Heart right ventricle (tissue), 16 donors: ENCODE results near the gene AMOTL2. TPM values are rescaled to one million over a fixed set of nuclear protein-coding genes. Genes with fewer than 3 reads are reported as not detected.

Source experiments
- ATAC-seq, 8 donors: fragments of 200-7000 bp; cut with Tn5 transposase; one replicate each; pipeline ENCODE4 v1.9.1; 2020; ENCODE audit warnings: mild to moderate bottlenecking in 8 of 8, moderate library complexity in 8 of 8, moderate number of reproducible peaks in 1 of 8
- DNase-seq, 2 donors: peaks; one replicate each; pipeline ENCODE4 v3.0.0-alpha.2; 2020
- H3K27ac ChIP-seq, 10 donors: fragments of 200-600 bp; sonication (generic) in 2 of 10; one replicate each; pipeline versions ENCODE4 v1.5.0 to v1.8.0; 2020 to 2022; ENCODE audit warnings: mild to moderate bottlenecking in 3 of 10
- H3K27me3 ChIP-seq, 7 donors: fragments of 200-600 bp; one replicate each; pipeline ENCODE4 v1.8.0; 2021 to 2022; ENCODE audit warnings: mild to moderate bottlenecking in 2 of 7
- H3K36me3 ChIP-seq, 9 donors: fragments of 200-600 bp; sonication (generic) in 1 of 9; one replicate each; pipeline versions ENCODE4 v1.5.0 to v1.8.0; 2020 to 2022; ENCODE audit warnings: mild to moderate bottlenecking in 2 of 9
- H3K4me1 ChIP-seq, 9 donors: fragments of 200-600 bp; sonication (generic) in 1 of 9; one replicate each; pipeline versions ENCODE4 v1.5.0 to v1.8.0; 2020 to 2022; ENCODE audit warnings: mild to moderate bottlenecking in 4 of 9
- H3K4me3 ChIP-seq, 10 donors: fragments of 200-600 bp; sonication (generic) in 2 of 10; one replicate each; pipeline versions ENCODE4 v1.5.0 to v1.8.0; 2020 to 2022; ENCODE audit warnings: mild to moderate bottlenecking in 7 of 10, moderate library complexity in 2 of 10
- H3K9me3 ChIP-seq, 11 donors: fragments of 200-600 bp in 10 of 11; sonication (generic) in 2 of 11; one replicate each; pipeline versions ENCODE4 v1.5.0 to v1.8.0; 2013 to 2022; ENCODE audit warnings: mild to moderate bottlenecking in 2 of 11, control low read depth in 1 of 11, moderate library complexity in 1 of 11
- WGBS, 2 donors: extraction: QIAGEN DNeasy Blood & Tissue Kit; methylation state at CpG; one replicate each; pipeline ENCODE4 v1.1.7; 2013; ENCODE audit warnings: inconsistent platforms in 1 of 2; 5-methylcytosine and 5-hydroxymethylcytosine counted together
- intact Hi-C, 10 donors: fragments of 100-400 bp; cut with DNase I; formaldehyde crosslinking; loops; one replicate each; pipeline versions ENCODE4 v1.11.1 to v1.14.2; 2022
- polyA plus RNA-seq, 2 donors: library from polyadenylated mRNA; stranded (reverse); fragments of 200-250 nt; gene quantifications; one replicate each; pipeline ENCODE4 v1.2.3, GENCODE V29; 2013
- total RNA-seq, 10 donors: library from RNA; stranded (reverse); fragmentation: NEBNext Ultra II Directional in 3 of 10; extraction: Animal tissue kit (Norgen Biotek cat#: 25700) in 3 of 10; gene quantifications; one replicate each; pipeline versions ENCODE4 v1.2.1 to v1.2.4, GENCODE V29; 2021 to 2023
- TF ChIP-seq, protein P1 (sequence below), 9 donors: fragments of 200-600 bp; sonication (generic) in 2 of 9; IDR thresholded peaks; one replicate each; pipeline versions ENCODE4 v1.5.0 to v1.8.0; 2021 to 2022; ENCODE audit warnings: antibody characterized with exemption in 9 of 9, mild to moderate bottlenecking in 5 of 9, moderate library complexity in 1 of 9
- donor health status: Arrhythmogenic right ventricular cardiomyopathy.
- donor health status: ischemic (EF 13 %, LVEDD 7.1; RV severe dilation, severe dysfunction).
- donor health status: healthy with polysubstance abuse.
- donor health status: DM: no; HTN: yes; CAD: no.
- donor health status: DM: no; HTN: no; CAD: no.
- donor health status: ischemic (EF 25% LVEDD 6.9; RV normal size, moderate dysfunction).
- donor health status: ischemic (EF 25% LVEDD 5.7; RV mildly dilated, moderate dysfunction).
- donor health status: healthy.
- donor health status: DM: yes; HTN: yes; CAD: no.
- donor health status: Ischemic cardiomyopathy.
- donor health status: ischemic (EF 35%, LVEDD 5.7; RV mildly dilated, moderate dysfunction).
- donor health status: nonischemic (EF 11% LVEDD 7.7; RV severe dilation, severe dysfunction).
- donor health status: DM: yes; HTN: yes; CAD: no.
- donor health status: PGD.
- donor health status: ischemic (EF 29% LVEDD 5.4; RV normal size, mild dysfunction).
- donor health status: nonischemic (EF 23%, LVEDD 6.1; RV moderate dilation, normal function).

AMOTL2 gene
- total and polyA plus RNA-seq, 12 donors = 18.7 to 96.6 (median 54.1) TPM

DNA sequence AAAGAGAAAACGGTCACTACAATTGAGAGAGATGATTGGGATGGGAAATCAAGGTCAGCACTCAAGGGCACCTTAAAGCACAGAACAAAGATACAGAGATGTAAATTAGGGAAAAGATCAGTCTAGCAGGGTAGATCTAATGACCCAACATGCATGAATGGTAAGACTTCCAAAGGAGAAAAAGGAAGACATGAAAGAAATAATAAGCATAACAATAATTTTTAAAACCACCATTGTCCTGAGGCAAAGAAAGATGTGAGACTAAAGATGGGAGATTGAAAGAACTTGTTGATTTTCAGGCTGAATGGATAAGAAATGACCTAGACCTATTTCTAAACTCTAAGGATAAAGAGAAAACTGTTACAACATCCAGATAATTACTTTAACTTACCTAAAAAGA lies 34.8 kb upstream of the AMOTL2 start:
- Histone ChIP-seq H3K4me3 (no peak overlapping the region), H3K27me3 (peaks cover 0 to 44% (median 0%) of the 10 kb centered on the region in 7 donors), H3K27ac (no peak overlapping the region), H3K9me3 (no peaks in the 10 kb centered on the region), H3K36me3 (no peaks in the 10 kb centered on the region), H3K4me1 (peaks cover 4 to 20% (median 15%) of the 10 kb centered on the region in 9 donors)
- 71 to 76% methylated on average over 1 of the region's 1 CpG for WGBS, 2 donors
- TF ChIP-seq, protein P1, sequence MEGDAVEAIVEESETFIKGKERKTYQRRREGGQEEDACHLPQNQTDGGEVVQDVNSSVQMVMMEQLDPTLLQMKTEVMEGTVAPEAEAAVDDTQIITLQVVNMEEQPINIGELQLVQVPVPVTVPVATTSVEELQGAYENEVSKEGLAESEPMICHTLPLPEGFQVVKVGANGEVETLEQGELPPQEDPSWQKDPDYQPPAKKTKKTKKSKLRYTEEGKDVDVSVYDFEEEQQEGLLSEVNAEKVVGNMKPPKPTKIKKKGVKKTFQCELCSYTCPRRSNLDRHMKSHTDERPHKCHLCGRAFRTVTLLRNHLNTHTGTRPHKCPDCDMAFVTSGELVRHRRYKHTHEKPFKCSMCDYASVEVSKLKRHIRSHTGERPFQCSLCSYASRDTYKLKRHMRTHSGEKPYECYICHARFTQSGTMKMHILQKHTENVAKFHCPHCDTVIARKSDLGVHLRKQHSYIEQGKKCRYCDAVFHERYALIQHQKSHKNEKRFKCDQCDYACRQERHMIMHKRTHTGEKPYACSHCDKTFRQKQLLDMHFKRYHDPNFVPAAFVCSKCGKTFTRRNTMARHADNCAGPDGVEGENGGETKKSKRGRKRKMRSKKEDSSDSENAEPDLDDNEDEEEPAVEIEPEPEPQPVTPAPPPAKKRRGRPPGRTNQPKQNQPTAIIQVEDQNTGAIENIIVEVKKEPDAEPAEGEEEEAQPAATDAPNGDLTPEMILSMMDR (IDR thresholded peaks at IDR 0.05) = no peak
- no peak for ATAC-seq
- intact Hi-C loops = loop anchor here in 1 of 10 donors (5.0 kb wide), 1 partner anchor 38 kb away; no protein-coding TSS in a partner anchor
- no peak for DNase-seq

GRCh38 chr3:134407239-134407625 lies 33.0 kb upstream of the AMOTL2 start:
- DNase-seq = no peak
- Histone ChIP-seq H3K36me3 (no peaks in the 10 kb centered on the region), H3K4me3 (peak overlapping the region in 7 of 10 donors; percentile 46 to 59 (median 58)), H3K27ac (peak overlapping the region in 4 of 10 donors; percentile 16 to 51 (median 36)), H3K27me3 (peaks cover 0 to 44% (median 0%) of the 10 kb centered on the region in 7 donors), H3K9me3 (peaks cover 0 to 6% (median 0%) of the 10 kb centered on the region in 11 donors), H3K4me1 (peaks cover 4 to 20% (median 15%) of the 10 kb centered on the region in 9 donors)
- WGBS, 2 donors = 72 to 73% methylated on average over 6 of the region's 6 CpGs
- peak in 6 of 8 donors; percentile 14 to 34 (median 31) for ATAC-seq
- TF ChIP-seq, protein P1 (IDR thresholded peaks at IDR 0.05) = no peak
- intact Hi-C loops = loop anchor here in 1 of 10 donors (5.0 kb wide), 1 partner anchor 40 kb away; no protein-coding TSS in a partner anchor

- H3K9me3 ChIP-seq = peaks cover 0 to 12% (median 0%) of the 10 kb centered on the region in 11 donors
- intact Hi-C loops = loop anchor here in 1 of 10 donors (5.0 kb wide), 1 partner anchor 41 kb away; no protein-coding TSS in a partner anchor
- H3K27ac ChIP-seq = peak overlapping the region in 5 of 10 donors; percentile 10 to 51 (median 30)
- no peaks in the 10 kb centered on the region for H3K36me3 ChIP-seq
- ATAC-seq (peak; percentile 70 to 83 (median 82)), DNase-seq (peak; percentile 60 to 66)
- WGBS, 2 donors = 3 to 6% methylated on average over 64 of the region's 64 CpGs
- H3K4me1 ChIP-seq = peaks cover 4 to 20% (median 15%) of the 10 kb centered on the region in 9 donors
- H3K27me3 ChIP-seq = peaks cover 0 to 44% (median 0%) of the 10 kb centered on the region in 7 donors
- TF ChIP-seq, protein P1 (IDR thresholded peaks at IDR 0.05) = no peak
- H3K4me3 ChIP-seq = peak overlapping the region; percentile 41 to 59 (median 54)
Observed at GRCh38 chr3:134406331-134407238, 32.3 kb upstream of the AMOTL2 start.

DNA sequence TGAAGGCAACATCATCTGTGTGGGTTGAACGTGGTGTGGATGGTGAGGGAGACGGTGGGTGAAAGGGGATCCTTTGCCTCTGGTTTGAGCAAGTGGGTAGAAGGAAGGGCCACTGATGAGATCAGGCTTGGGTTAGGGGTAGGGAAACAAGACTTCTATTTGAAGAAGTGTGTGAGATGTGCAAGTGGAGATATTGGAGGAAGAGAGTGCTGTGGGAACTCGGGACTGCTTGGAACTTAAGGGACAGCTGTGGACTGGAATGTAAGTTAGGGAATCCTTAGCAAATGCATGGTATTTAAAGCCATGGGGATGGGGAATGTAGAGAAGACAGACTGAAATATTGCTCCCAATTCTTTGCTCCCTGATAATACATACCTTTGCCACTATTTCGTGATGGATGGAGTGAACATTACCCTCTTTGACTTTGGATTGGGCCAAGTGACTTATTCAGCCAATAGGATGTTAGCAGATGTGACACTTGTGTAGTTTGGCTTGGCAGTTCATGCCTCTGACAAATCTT lies 30.2 kb upstream of the AMOTL2 start:
- TF ChIP-seq, protein P1 (IDR thresholded peaks at IDR 0.05) = no peak
- no peak for DNase-seq
- 96 to 97% methylated on average over 4 of the region's 4 CpGs for WGBS, 2 donors
- Histone ChIP-seq H3K4me1 (peaks cover 4 to 20% (median 15%) of the 10 kb centered on the region in 9 donors), H3K36me3 (no peaks in the 10 kb centered on the region), H3K27me3 (peaks cover 0 to 44% (median 0%) of the 10 kb centered on the region in 7 donors), H3K27ac (no peak overlapping the region), H3K9me3 (peaks cover 0 to 18% (median 0%) of the 10 kb centered on the region in 11 donors), H3K4me3 (no peak overlapping the region)
- ATAC-seq = no peak
- intact Hi-C loops = loop anchor here in 1 of 10 donors (2.0 kb wide), 1 partner anchor 42 kb away; no protein-coding TSS in a partner anchor
